ENCODE measurements around the gene B4GALNT2.
A peak's percentile ranks its signal among the peaks of the same experiment; 100 is the strongest.
"Not testable (repeated sequence)": the region's sequence is repeated elsewhere in the genome, so short reads cannot be mapped to it uniquely, and the experiment has no call there.

B4GALNT2 gene

GRCh38 chr17:49132699-49133364, at the start of gene B4GALNT2:
TSS of gene B4GALNT2 (plus strand) at chr17:49132769. CDS start at chr17:49132793, 24 bp downstream.
- DNase-seq (ENCODE audit: low spot score), result peak; percentile 57

GRCh38 chr17:49085046-49085445, 47.5 kb upstream of the B4GALNT2 start:
- DNase-seq (ENCODE audit: low spot score), result not testable (repeated sequence)

GRCh38 chr17:49085565-49086315, 46.8 kb upstream of the B4GALNT2 start:
- no peak for DNase-seq (ENCODE audit: low spot score)

- no peak for DNase-seq (ENCODE audit: low spot score)
Observed at GRCh38 chr17:49086316-49086605, 46.3 kb upstream of the B4GALNT2 start.

- no peak for DNase-seq (ENCODE audit: low spot score)
Observed at GRCh38 chr17:49086649-49087048, 45.9 kb upstream of the B4GALNT2 start.

- DNase-seq (ENCODE audit: low spot score), result no peak
Observed at GRCh38 chr17:49089094-49089493, 43.5 kb upstream of the B4GALNT2 start.

GRCh38 chr17:49090878-49091594, 41.5 kb upstream of the B4GALNT2 start:
- no peak for DNase-seq (ENCODE audit: low spot score)

GRCh38 chr17:49093131-49093530, 39.4 kb upstream of the B4GALNT2 start:
- DNase-seq (ENCODE audit: low spot score), result no peak

- DNase-seq (ENCODE audit: low spot score), result no peak
Observed at GRCh38 chr17:49100601-49101000, 32.0 kb upstream of the B4GALNT2 start.

GRCh38 chr17:49101054-49101534, 31.5 kb upstream of the B4GALNT2 start:
- DNase-seq (ENCODE audit: low spot score), result peak; percentile 31

- DNase-seq (ENCODE audit: low spot score), result not testable (repeated sequence)
Observed at GRCh38 chr17:49103360-49103759, 29.2 kb upstream of the B4GALNT2 start.

- peak; percentile 68 for DNase-seq (ENCODE audit: low spot score)
Observed at GRCh38 chr17:49104511-49105074, 28.0 kb upstream of the B4GALNT2 start.

GRCh38 chr17:49106321-49107210, 26.0 kb upstream of the B4GALNT2 start:
- peak; percentile 47 for DNase-seq (ENCODE audit: low spot score)

GRCh38 chr17:49107211-49107557, 25.4 kb upstream of the B4GALNT2 start:
- DNase-seq (ENCODE audit: low spot score), result no peak

- peak; percentile 50 for DNase-seq (ENCODE audit: low spot score)
Observed at GRCh38 chr17:49108318-49108717, 24.3 kb upstream of the B4GALNT2 start.

GRCh38 chr17:49110509-49110908, 22.1 kb upstream of the B4GALNT2 start:
- DNase-seq (ENCODE audit: low spot score), result no peak

- no peak for DNase-seq (ENCODE audit: low spot score)
Observed at GRCh38 chr17:49111934-49112333, 20.6 kb upstream of the B4GALNT2 start.

GRCh38 chr17:49112936-49113335, 19.6 kb upstream of the B4GALNT2 start:
- no peak for DNase-seq (ENCODE audit: low spot score)

GRCh38 chr17:49114703-49115102, 17.9 kb upstream of the B4GALNT2 start:
- DNase-seq (ENCODE audit: low spot score), result no peak

- no peak for DNase-seq (ENCODE audit: low spot score)
Observed at GRCh38 chr17:49117587-49118230, 14.9 kb upstream of the B4GALNT2 start.

GRCh38 chr17:49120166-49120565, 12.4 kb upstream of the B4GALNT2 start:
- DNase-seq (ENCODE audit: low spot score), result no peak
